ENCODE results near the gene USP17L30. TPM values are rescaled to one million over a fixed set of nuclear protein-coding genes. Genes with fewer than 3 reads are reported as not detected.

The USP17L30 gene, protein sequence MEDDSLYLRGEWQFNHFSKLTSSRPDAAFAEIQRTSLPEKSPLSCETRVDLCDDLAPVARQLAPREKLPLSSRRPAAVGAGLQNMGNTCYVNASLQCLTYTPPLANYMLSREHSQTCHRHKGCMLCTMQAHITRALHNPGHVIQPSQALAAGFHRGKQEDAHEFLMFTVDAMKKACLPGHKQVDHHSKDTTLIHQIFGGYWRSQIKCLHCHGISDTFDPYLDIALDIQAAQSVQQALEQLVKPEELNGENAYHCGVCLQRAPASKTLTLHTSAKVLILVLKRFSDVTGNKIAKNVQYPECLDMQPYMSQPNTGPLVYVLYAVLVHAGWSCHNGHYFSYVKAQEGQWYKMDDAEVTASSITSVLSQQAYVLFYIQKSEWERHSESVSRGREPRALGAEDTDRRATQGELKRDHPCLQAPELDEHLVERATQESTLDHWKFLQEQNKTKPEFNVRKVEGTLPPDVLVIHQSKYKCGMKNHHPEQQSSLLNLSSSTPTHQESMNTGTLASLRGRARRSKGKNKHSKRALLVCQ
- total RNA-seq, result not detected in 2 replicates

DNA sequence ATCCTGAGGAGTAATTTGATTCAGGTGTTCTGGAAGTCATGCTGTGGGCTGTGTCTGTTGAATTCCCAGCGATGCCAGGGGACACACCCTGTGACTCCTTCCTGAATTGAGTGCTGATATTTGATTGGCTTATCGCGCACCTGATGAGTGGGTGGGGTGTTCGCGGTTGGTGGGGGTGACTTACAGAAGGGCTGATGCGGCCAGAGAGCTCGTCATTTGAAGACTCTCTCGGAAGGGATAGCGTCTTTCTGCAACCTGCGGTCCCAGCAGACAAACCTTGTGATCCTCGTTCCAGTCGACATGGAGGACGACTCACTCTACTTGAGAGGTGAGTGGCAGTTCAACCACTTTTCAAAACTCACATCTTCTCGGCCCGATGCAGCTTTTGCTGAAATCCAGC is at the start of gene USP17L30:
USP17L30 (plus strand) TSS at position 301 of the 400 bp plus-strand sequence; CDS start at position 301, 0 bp downstream.

DNA sequence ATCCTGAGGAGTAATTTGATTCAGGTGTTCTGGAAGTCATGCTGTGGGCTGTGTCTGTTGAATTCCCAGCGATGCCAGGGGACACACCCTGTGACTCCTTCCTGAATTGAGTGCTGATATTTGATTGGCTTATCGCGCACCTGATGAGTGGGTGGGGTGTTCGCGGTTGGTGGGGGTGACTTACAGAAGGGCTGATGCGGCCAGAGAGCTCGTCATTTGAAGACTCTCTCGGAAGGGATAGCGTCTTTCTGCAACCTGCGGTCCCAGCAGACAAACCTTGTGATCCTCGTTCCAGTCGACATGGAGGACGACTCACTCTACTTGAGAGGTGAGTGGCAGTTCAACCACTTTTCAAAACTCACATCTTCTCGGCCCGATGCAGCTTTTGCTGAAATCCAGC is 38.1 kb upstream of the USP17L30 start, which contains the start of gene USP17L24:
USP17L24 (plus strand) TSS at position 301 of the 400 bp plus-strand sequence; CDS start at position 301, 0 bp downstream.

DNA sequence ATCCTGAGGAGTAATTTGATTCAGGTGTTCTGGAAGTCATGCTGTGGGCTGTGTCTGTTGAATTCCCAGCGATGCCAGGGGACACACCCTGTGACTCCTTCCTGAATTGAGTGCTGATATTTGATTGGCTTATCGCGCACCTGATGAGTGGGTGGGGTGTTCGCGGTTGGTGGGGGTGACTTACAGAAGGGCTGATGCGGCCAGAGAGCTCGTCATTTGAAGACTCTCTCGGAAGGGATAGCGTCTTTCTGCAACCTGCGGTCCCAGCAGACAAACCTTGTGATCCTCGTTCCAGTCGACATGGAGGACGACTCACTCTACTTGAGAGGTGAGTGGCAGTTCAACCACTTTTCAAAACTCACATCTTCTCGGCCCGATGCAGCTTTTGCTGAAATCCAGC is 33.3 kb upstream of the USP17L30 start, which contains the start of gene USP17L25:
USP17L25 (plus strand) TSS at position 301 of the 400 bp plus-strand sequence; CDS start at position 301, 0 bp downstream.

DNA sequence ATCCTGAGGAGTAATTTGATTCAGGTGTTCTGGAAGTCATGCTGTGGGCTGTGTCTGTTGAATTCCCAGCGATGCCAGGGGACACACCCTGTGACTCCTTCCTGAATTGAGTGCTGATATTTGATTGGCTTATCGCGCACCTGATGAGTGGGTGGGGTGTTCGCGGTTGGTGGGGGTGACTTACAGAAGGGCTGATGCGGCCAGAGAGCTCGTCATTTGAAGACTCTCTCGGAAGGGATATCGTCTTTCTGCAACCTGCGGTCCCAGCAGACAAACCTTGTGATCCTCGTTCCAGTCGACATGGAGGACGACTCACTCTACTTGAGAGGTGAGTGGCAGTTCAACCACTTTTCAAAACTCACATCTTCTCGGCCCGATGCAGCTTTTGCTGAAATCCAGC is 28.6 kb upstream of the USP17L30 start, which contains the start of gene USP17L26:
USP17L26 (plus strand) TSS at position 301 of the 400 bp plus-strand sequence; CDS start at position 301, 0 bp downstream.

DNA sequence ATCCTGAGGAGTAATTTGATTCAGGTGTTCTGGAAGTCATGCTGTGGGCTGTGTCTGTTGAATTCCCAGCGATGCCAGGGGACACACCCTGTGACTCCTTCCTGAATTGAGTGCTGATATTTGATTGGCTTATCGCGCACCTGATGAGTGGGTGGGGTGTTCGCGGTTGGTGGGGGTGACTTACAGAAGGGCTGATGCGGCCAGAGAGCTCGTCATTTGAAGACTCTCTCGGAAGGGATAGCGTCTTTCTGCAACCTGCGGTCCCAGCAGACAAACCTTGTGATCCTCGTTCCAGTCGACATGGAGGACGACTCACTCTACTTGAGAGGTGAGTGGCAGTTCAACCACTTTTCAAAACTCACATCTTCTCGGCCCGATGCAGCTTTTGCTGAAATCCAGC is 23.8 kb upstream of the USP17L30 start, which contains the start of gene USP17L5:
USP17L5 (plus strand) TSS at position 301 of the 400 bp plus-strand sequence; CDS start at position 301, 0 bp downstream.

DNA sequence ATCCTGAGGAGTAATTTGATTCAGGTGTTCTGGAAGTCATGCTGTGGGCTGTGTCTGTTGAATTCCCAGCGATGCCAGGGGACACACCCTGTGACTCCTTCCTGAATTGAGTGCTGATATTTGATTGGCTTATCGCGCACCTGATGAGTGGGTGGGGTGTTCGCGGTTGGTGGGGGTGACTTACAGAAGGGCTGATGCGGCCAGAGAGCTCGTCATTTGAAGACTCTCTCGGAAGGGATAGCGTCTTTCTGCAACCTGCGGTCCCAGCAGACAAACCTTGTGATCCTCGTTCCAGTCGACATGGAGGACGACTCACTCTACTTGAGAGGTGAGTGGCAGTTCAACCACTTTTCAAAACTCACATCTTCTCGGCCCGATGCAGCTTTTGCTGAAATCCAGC is 19.1 kb upstream of the USP17L30 start, which contains the start of gene USP17L27:
USP17L27 (plus strand) TSS at position 301 of the 400 bp plus-strand sequence; CDS start at position 301, 0 bp downstream.

DNA sequence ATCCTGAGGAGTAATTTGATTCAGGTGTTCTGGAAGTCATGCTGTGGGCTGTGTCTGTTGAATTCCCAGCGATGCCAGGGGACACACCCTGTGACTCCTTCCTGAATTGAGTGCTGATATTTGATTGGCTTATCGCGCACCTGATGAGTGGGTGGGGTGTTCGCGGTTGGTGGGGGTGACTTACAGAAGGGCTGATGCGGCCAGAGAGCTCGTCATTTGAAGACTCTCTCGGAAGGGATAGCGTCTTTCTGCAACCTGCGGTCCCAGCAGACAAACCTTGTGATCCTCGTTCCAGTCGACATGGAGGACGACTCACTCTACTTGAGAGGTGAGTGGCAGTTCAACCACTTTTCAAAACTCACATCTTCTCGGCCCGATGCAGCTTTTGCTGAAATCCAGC is 14.3 kb upstream of the USP17L30 start, which contains the start of gene USP17L28:
USP17L28 (plus strand) TSS at position 301 of the 400 bp plus-strand sequence; CDS start at position 301, 0 bp downstream.

DNA sequence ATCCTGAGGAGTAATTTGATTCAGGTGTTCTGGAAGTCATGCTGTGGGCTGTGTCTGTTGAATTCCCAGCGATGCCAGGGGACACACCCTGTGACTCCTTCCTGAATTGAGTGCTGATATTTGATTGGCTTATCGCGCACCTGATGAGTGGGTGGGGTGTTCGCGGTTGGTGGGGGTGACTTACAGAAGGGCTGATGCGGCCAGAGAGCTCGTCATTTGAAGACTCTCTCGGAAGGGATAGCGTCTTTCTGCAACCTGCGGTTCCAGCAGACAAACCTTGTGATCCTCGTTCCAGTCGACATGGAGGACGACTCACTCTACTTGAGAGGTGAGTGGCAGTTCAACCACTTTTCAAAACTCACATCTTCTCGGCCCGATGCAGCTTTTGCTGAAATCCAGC is 9.6 kb upstream of the USP17L30 start, which contains the start of gene USP17L29:
USP17L29 (plus strand) TSS at position 301 of the 400 bp plus-strand sequence; CDS start at position 301, 0 bp downstream.

Other genes with a start within 250 kb of the USP17L30 start
- gene FAM90A26, start 192.7 kb upstream of the USP17L30 start, total RNA-seq, result not detected in 2 replicates
- gene USP17L10, start 152.5 kb upstream of the USP17L30 start, total RNA-seq, result not detected in 2 replicates
- gene USP17L11, start 147.7 kb upstream of the USP17L30 start, total RNA-seq, result not detected in 2 replicates
- gene USP17L12, start 143.0 kb upstream of the USP17L30 start, total RNA-seq, result not detected in 2 replicates
- gene USP17L13, start 138.2 kb upstream of the USP17L30 start, total RNA-seq, result not detected in 2 replicates
- not detected in 2 replicates for gene USP17L15, start 128.7 kb upstream of the USP17L30 start, total RNA-seq
- gene USP17L17, start 119.2 kb upstream of the USP17L30 start, total RNA-seq, result not detected in 2 replicates
- gene USP17L18, start 114.5 kb upstream of the USP17L30 start, total RNA-seq, result not detected in 2 replicates
- not detected in 2 replicates for gene USP17L19, start 109.8 kb upstream of the USP17L30 start, total RNA-seq
- not detected in 2 replicates for gene USP17L20, start 105.0 kb upstream of the USP17L30 start, total RNA-seq
- gene USP17L21, start 100.3 kb upstream of the USP17L30 start, total RNA-seq, result not detected in 2 replicates
- not detected in 2 replicates for gene USP17L22, start 95.5 kb upstream of the USP17L30 start, total RNA-seq
- not detected in 2 replicates for gene USP17L24, start 38.0 kb upstream of the USP17L30 start, total RNA-seq
- gene USP17L25, start 33.2 kb upstream of the USP17L30 start, total RNA-seq, result not detected in 2 replicates
- not detected in 2 replicates for gene USP17L26, start 28.5 kb upstream of the USP17L30 start, total RNA-seq
- not detected in 2 replicates for gene USP17L5, start 23.7 kb upstream of the USP17L30 start, total RNA-seq
- gene USP17L27, start 19.0 kb upstream of the USP17L30 start, total RNA-seq, result not detected in 2 replicates
- not detected in 2 replicates for gene USP17L28, start 14.2 kb upstream of the USP17L30 start, total RNA-seq
- not detected in 2 replicates for gene USP17L29, start 9.5 kb upstream of the USP17L30 start, total RNA-seq
- gene DEFB131A, start 81.3 kb downstream of the USP17L30 start, total RNA-seq, result not detected in 2 replicates